ENCODE data around the gene CENPP. TPM values are rescaled to one million over a fixed set of nuclear protein-coding genes. Genes with fewer than 3 reads are reported as not detected.
A peak's percentile ranks its signal among the peaks of the same experiment; 100 is the strongest.

CENPP gene
- total RNA-seq, 2 experiments from 2014 or later: 26.5 to 27.0 TPM

- Mint-ChIP-seq H3K27ac (peak overlapping the region; percentile 76), H3K9me3 (no peaks in the 10 kb centered on the region), H3K36me3 (peaks cover 31% of the 10 kb centered on the region), H3K27me3 (no peaks in the 10 kb centered on the region), H3K4me1 (peaks cover 32% of the 10 kb centered on the region), H3K4me3 (no peak overlapping the region)
- DNase-seq: no peak
Observed at GRCh38 chr9:92297611-92298010, 28.1 kb upstream of the CENPP start.

DNA sequence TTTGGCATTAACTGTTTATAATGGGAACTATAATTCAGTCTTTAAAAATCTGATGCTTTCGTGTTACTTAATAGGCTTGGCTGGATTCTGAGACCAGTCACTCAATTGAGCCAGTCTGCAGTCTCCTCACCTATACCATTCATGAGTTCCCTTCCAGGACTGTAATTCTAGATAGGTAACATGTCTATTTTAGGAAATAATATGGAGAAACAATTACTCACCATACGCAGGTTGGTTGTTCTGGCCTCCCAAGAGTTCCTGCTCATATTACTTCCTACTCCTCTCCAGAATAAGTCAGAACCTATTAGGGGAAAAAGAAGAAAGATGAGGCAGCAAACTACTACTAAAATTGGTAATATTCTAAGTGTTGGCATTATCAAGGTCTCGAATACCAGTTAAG lies 27.7 kb upstream of the CENPP start:
- no peak for DNase-seq
- Mint-ChIP-seq H3K27me3 (no peaks in the 10 kb centered on the region), H3K9me3 (no peaks in the 10 kb centered on the region), H3K4me3 (no peak overlapping the region), H3K36me3 (peaks cover 30% of the 10 kb centered on the region), H3K4me1 (peaks cover 30% of the 10 kb centered on the region), H3K27ac (peak overlapping the region; percentile 76)

- Mint-ChIP-seq H3K4me3 (no peak overlapping the region), H3K4me1 (peaks cover 27% of the 10 kb centered on the region), H3K27ac (peak overlapping the region; percentile 52), H3K9me3 (no peaks in the 10 kb centered on the region), H3K27me3 (no peaks in the 10 kb centered on the region), H3K36me3 (peaks cover 23% of the 10 kb centered on the region)
- no peak for DNase-seq
Observed at GRCh38 chr9:92299116-92299515, 26.6 kb upstream of the CENPP start.

DNA sequence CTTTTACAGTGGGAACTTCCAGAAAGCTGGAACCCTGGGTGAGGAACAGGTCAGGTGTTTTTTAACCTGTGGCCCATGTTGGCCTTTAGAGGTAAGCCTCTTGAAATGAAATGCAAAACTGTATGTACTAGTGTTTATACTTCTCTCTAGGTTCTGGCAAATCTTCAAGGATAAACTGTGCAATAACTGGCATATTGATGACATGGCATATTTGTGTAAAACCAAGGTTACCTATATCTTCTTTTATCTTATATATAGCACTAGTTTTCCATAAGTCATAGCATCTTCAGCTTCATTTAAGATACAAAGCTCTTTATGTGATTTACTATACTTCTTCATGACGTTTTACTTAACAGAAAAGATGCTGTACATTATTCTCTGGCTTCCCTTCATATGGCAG lies 24.8 kb upstream of the CENPP start:
- no peak for DNase-seq
- peaks cover 31% of the 10 kb centered on the region for H3K36me3 Mint-ChIP-seq
- H3K4me3 Mint-ChIP-seq: no peak overlapping the region
- H3K27me3 Mint-ChIP-seq: no peaks in the 10 kb centered on the region
- H3K9me3 Mint-ChIP-seq: no peaks in the 10 kb centered on the region
- peaks cover 17% of the 10 kb centered on the region for H3K4me1 Mint-ChIP-seq
- no peak overlapping the region for H3K27ac Mint-ChIP-seq

- Mint-ChIP-seq H3K4me1 (peaks cover 14% of the 10 kb centered on the region), H3K9me3 (no peaks in the 10 kb centered on the region), H3K27ac (no peak overlapping the region), H3K4me3 (no peak overlapping the region), H3K36me3 (peaks cover 51% of the 10 kb centered on the region), H3K27me3 (no peaks in the 10 kb centered on the region)
- no peak for DNase-seq
Observed at GRCh38 chr9:92308893-92309292, 16.9 kb upstream of the CENPP start.

DNA sequence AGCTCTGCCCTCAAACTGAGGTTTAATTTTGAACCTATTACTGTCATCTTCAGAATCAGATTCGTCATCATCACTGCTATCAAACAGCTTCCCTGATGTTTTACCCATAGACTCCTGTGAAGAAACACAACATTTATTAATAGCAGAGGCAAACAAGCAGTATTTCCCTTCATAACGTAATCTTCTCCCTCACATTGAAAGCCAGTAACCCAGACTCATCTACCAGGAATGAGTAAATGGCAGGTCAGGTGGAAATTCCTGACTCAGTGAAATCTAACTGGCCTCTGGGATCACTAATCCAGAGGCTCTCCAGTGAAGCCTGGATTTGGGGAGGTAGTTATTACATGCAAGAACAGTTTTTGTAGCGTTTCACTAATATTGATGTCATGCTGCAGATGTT lies 15.2 kb upstream of the CENPP start:
- Mint-ChIP-seq H3K36me3 (peaks cover 56% of the 10 kb centered on the region), H3K9me3 (no peaks in the 10 kb centered on the region)
- no peak for DNase-seq

DNA sequence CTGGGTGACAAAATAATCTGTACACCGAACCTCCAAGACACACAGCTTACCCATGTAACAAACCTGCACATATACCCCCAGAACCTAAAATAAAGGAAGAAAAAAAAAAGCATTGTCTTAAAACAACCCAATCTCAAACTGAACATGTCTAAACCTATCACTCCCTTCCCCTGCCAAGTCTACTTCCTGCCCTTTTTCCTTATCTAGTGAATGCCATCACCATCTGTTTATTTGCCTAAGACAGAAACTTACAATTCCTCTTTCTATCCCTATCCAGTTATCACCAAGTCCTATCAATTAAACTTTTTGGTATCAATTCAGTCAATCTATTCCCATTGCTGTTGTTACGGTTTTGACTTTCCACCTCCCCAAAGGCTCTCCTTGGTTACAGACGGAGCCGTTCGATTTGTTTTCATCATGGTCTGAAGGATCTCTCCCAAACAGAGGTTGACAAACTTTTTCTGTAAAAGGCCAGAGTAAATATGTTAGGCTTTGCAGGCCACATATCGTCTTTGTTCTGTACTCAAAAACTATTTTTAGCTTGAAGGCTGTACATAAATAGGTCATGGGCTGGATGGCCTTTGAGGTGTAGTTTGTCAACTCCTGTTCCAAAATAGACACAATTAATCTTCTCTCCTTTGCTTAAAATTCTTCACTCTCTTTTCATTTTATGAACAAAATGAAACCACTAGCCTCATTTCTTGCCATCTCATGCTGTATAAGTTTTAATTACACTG lies 12.7 kb upstream of the CENPP start:
- Mint-ChIP-seq H3K27me3 (no peaks in the 10 kb centered on the region), H3K9me3 (no peaks in the 10 kb centered on the region), H3K27ac (no peak overlapping the region), H3K4me3 (no peak overlapping the region), H3K36me3 (peaks cover 67% of the 10 kb centered on the region), H3K4me1 (peaks cover 29% of the 10 kb centered on the region)
- no peak for DNase-seq

More for the DNA sequence above, 15.2 kb upstream of the CENPP start:
- H3K27ac Mint-ChIP-seq: no peak overlapping the region
- peaks cover 26% of the 10 kb centered on the region for H3K4me1 Mint-ChIP-seq
- H3K4me3 Mint-ChIP-seq: no peak overlapping the region
- no peaks in the 10 kb centered on the region for H3K27me3 Mint-ChIP-seq

DNA sequence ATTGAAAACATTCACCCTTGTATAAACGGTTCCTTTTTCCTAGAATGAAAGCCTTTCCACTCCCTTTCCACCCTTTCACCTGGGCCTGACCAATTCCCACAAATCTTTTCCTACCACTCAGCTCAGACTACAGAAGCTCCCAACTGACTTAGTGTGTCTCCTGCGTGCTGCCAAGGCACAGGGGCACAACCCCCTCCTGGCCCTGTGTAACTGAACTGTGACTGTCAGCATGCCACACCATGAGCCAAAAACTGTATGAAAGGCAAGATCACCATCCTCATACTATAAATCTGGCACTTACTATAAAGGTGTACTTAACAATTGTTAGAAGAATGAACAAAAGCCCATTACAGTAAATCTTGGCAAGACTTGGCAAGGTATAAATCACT lies 12.1 kb upstream of the CENPP start:
- no peak for DNase-seq
- Mint-ChIP-seq H3K27ac (no peak overlapping the region), H3K4me3 (no peak overlapping the region), H3K27me3 (no peaks in the 10 kb centered on the region), H3K36me3 (peaks cover 67% of the 10 kb centered on the region), H3K4me1 (peaks cover 29% of the 10 kb centered on the region), H3K9me3 (no peaks in the 10 kb centered on the region)

DNA sequence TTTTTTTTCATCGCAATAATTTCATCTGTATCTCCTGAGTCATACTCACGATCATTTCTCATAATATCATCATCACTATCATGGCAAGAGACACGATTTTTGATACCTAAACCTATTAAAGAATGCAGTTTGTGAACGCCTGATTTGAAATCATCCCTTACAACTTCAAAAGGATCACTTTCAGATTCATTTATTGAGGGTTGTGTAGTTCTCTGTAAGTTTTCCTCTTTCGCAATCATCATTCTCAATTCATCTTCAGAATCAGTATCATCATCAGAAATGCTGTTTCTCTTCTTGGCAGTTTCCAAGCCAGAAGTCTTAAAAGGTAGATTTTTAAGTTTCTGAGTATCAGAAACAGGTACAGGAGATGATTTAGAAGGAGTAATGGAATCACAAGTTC lies 10.3 kb upstream of the CENPP start:
- Mint-ChIP-seq H3K27ac (peak overlapping the region; percentile 72), H3K36me3 (peaks cover 62% of the 10 kb centered on the region), H3K9me3 (no peaks in the 10 kb centered on the region), H3K27me3 (no peaks in the 10 kb centered on the region), H3K4me3 (no peak overlapping the region), H3K4me1 (peaks cover 29% of the 10 kb centered on the region)
- DNase-seq: no peak

DNA sequence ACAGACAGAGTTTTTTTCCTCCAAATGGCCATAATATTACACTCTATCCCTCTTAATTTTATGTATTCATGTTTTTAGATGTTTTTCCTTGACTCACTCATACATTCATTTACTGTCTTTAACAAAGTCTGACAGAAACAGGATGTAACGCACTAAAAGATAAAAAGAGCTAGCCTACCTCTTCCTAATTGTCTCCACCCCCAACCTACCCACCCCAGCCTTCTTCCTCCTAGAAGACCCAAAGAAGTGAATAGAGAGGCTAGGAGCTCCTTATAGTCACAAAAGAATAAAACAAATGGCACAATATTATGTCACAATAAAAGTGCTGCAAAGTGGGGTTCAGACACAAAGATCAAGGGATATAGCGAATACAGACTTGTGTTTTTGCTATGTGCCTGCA lies 1.3 kb upstream of the CENPP start:
- DNase-seq: no peak
- peak overlapping the region; percentile 94 for H3K27ac Mint-ChIP-seq
- peak overlapping the region; percentile 90 for H3K4me3 Mint-ChIP-seq
- no peaks in the 10 kb centered on the region for H3K9me3 Mint-ChIP-seq
- H3K27me3 Mint-ChIP-seq: no peaks in the 10 kb centered on the region
- H3K36me3 Mint-ChIP-seq: peaks cover 26% of the 10 kb centered on the region
- peaks cover 32% of the 10 kb centered on the region for H3K4me1 Mint-ChIP-seq

- DNase-seq: no peak
- Mint-ChIP-seq H3K27me3 (no peaks in the 10 kb centered on the region), H3K4me3 (peak overlapping the region; percentile 90), H3K27ac (peak overlapping the region; percentile 94), H3K4me1 (peaks cover 32% of the 10 kb centered on the region), H3K36me3 (peaks cover 23% of the 10 kb centered on the region), H3K9me3 (no peaks in the 10 kb centered on the region)
Observed at GRCh38 chr9:92324889-92325268, 874 bp upstream of the CENPP start.

DNA sequence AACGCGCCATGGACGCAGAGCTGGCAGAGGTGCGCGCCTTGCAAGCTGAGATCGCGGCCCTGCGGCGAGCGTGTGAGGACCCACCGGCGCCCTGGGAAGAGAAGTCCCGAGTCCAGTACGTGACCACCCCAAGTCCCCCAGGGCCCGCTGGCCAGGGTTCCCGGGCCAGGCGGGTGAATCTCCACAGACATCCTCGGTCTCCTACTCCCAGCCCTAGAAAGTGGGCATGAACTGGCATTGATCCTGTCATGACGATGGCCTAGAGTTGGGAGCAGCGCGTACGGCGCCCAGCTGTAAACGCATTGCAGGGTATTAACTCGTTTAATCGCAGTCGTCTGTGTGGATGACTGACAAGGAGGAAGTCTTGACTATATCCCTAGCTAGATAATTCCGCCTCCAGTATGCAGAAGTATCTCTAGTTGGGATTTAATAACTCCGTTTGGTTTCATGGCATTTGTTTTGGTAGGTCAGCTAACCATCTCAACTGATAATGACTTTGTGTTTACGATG lies 293 bp downstream of the CENPP start:
- no peaks in the 10 kb centered on the region for H3K9me3 Mint-ChIP-seq
- peaks cover 16% of the 10 kb centered on the region for H3K36me3 Mint-ChIP-seq
- peak overlapping the region; percentile 94 for H3K27ac Mint-ChIP-seq
- peak overlapping the region; percentile 90 for H3K4me3 Mint-ChIP-seq
- DNase-seq: no peak
- H3K4me1 Mint-ChIP-seq: peaks cover 30% of the 10 kb centered on the region
- no peaks in the 10 kb centered on the region for H3K27me3 Mint-ChIP-seq

DNA sequence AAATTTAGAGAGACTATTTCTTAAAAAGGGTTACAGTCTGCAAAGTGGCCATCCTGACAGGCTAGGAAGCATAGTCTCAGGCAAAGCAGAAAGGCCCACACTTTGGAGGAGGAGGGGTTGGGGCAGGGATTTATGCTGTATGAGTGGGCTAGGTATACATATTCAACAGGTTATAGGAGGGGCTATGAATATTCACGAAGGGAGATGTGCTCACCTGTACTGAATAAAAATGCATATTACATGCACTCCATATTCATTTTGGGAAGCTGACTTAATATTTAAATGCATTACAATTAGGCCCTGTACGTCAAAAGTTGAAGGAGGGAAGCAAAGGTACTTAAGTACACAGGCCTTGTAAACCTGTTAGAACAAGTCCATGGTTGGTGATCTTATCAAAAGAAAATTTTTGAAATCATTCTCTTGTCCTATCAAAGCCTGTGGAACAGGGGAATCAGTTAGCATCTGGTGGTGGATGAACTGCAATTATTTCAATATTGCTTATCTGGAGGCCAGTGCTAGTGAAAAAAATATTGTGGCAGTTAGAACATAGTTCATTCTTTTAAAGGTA lies 1.6 kb downstream of the CENPP start:
- H3K36me3 Mint-ChIP-seq: peaks cover 18% of the 10 kb centered on the region
- H3K4me1 Mint-ChIP-seq: peaks cover 29% of the 10 kb centered on the region
- peak overlapping the region; percentile 90 for H3K4me3 Mint-ChIP-seq
- H3K9me3 Mint-ChIP-seq: no peaks in the 10 kb centered on the region
- no peak for DNase-seq
- no peak overlapping the region for H3K27ac Mint-ChIP-seq
- H3K27me3 Mint-ChIP-seq: no peaks in the 10 kb centered on the region

- Mint-ChIP-seq H3K27ac (no peak overlapping the region), H3K4me3 (no peak overlapping the region), H3K36me3 (peaks cover 15% of the 10 kb centered on the region), H3K4me1 (peaks cover 25% of the 10 kb centered on the region), H3K9me3 (no peaks in the 10 kb centered on the region), H3K27me3 (no peaks in the 10 kb centered on the region)
- DNase-seq: no peak
Observed at GRCh38 chr9:92328225-92328624, 2.5 kb downstream of the CENPP start.

GRCh38 chr9:92332577-92333281 lies 7.0 kb downstream of the CENPP start:
- no peak overlapping the region for H3K27ac Mint-ChIP-seq

More at GRCh38 chr9:92332577-92333281, 7.0 kb downstream of the CENPP start:
- Mint-ChIP-seq H3K4me3 (no peak overlapping the region), H3K27me3 (no peaks in the 10 kb centered on the region), H3K36me3 (peaks cover 11% of the 10 kb centered on the region), H3K9me3 (no peaks in the 10 kb centered on the region), H3K4me1 (peaks cover 9% of the 10 kb centered on the region)
- no peak for DNase-seq
